K562 (cell line): ENCODE measurements around the gene PRR15L. TPM values are rescaled to one million over a fixed set of nuclear protein-coding genes. Genes with fewer than 3 reads are reported as not detected.

ENCODE experiments used
- CC2D1A ChIP-seq: fragments of 450-650 bp; IDR thresholded peaks from 2 replicates; pipeline ENCODE4 v1.6.1; 2017; ENCODE audit warnings: mild to moderate bottlenecking
- MTA2 ChIP-seq: fragments of 450-650 bp; IDR thresholded peaks from 2 replicates; pipeline ENCODE4 v1.6.1; 2016; ENCODE audit warnings: low read depth
- MTA3 ChIP-seq: fragments of 450-650 bp; formaldehyde crosslinking; IDR thresholded peaks from 2 replicates; pipeline ENCODE4 v1.6.1; 2017; ENCODE audit warnings: mild to moderate bottlenecking, borderline replicate concordance
- SAFB2 ChIP-seq: fragments of 200-400 bp; formaldehyde crosslinking; IDR thresholded peaks from 2 replicates; pipeline ENCODE4 v1.6.1; 2018; ENCODE audit warnings: borderline replicate concordance, low read length, low read depth, moderate library complexity; ENCODE audit not compliant: severe bottlenecking
- SMARCB1 ChIP-seq: IDR thresholded peaks from 2 replicates; pipeline ENCODE4 v1.6.1; 2011; ENCODE audit warnings: improper control_type of control experiment, low read depth; ENCODE audit not compliant: insufficient read length
- SPI1 ChIP-seq: IDR thresholded peaks from 2 replicates; pipeline ENCODE4 v1.6.1; 2011; ENCODE audit warnings: low read depth, low read length, control low read depth, borderline replicate concordance
- TAF7 ChIP-seq: fragments of 450-650 bp; IDR thresholded peaks from 2 replicates; pipeline ENCODE4 v1.6.1; 2016; ENCODE audit warnings: missing genetic modification characterization, missing compliant biosample characterization
- TBP ChIP-seq: optimal IDR thresholded peaks from 2 replicates; pipeline ENCODE3; 2011; ENCODE audit warnings: low read depth, low read length, improper control_type of control experiment
- ZFP1 ChIP-seq: fragments of 450-650 bp; formaldehyde crosslinking; IDR thresholded peaks from 2 replicates; pipeline ENCODE4 v1.4.0; 2020; ENCODE audit warnings: mild to moderate bottlenecking, mixed read lengths
- ZNF263 ChIP-seq: sonication (generic); formaldehyde crosslinking; IDR thresholded peaks from 2 replicates; pipeline ENCODE4 v1.8.0; 2022; ENCODE audit warnings: mild to moderate bottlenecking, missing genetic modification reagents, borderline replicate concordance
- ZNF3 ChIP-seq: fragments of 250-450 bp; sonication (Bioruptor Pico); IDR thresholded peaks from 2 replicates; pipeline ENCODE4 v1.5.0; 2021; ENCODE audit warnings: mild to moderate bottlenecking, moderate library complexity
- polyA plus RNA-seq, 8 experiments: library from polyadenylated mRNA; depleted of rRNA in 4 of 8; stranded (reverse) in 5 of 8; unstranded in 3 of 8; fragments of >200 nt; fragmentation: Nextera tagmentation in 2 of 8; fragmentation: Illumina TruSeq in 1 of 8; extraction: Ambion mirVana in 2 of 8; extraction: Trizol in 1 of 8; gene quantifications; 2 replicates each; pipeline versions ENCODE4 v1.2.1 to v1.2.3, GENCODE V29; 2011 to 2014; ENCODE audit warnings: inconsistent platforms in 1 of 8, missing spikeins in 1 of 8
- total RNA-seq, 7 experiments: library from RNA; depleted of rRNA in 6 of 7; stranded (reverse); fragments of >200 nt in 6 of 7; fragmentation: Illumina TruSeq in 2 of 7; extraction: Trizol in 2 of 7; gene quantifications; 2 replicates each; pipeline versions ENCODE4 v1.2.1 to v1.2.3, GENCODE V29; 2011 to 2021; ENCODE audit warnings: low replicate concordance in 1 of 7
- TF ChIP-seq, protein P1 (sequence below): IDR thresholded peaks from 2 replicates; pipeline ENCODE4 v1.6.1; 2011; ENCODE audit not compliant: insufficient read length; ENCODE audit errors: extremely low read depth
- TF ChIP-seq, protein P2 (sequence below): fragments of 450-650 bp; IDR thresholded peaks from 2 replicates; pipeline ENCODE4 v1.6.1; 2016; ENCODE audit warnings: low read depth
- TF ChIP-seq, protein P3 (sequence below): fragments of 250-450 bp; sonication (Bioruptor Pico); IDR thresholded peaks from 2 replicates; pipeline ENCODE4 v1.5.0; 2021
- TF ChIP-seq, protein P4 (sequence below): sonication (generic); formaldehyde crosslinking; IDR thresholded peaks from 2 replicates; pipeline ENCODE4 v1.8.0; 2022; ENCODE audit warnings: missing genetic modification reagents, mild to moderate bottlenecking, moderate library complexity, borderline replicate concordance
- TF ChIP-seq, protein P5 (sequence below): fragments of 450-650 bp; formaldehyde crosslinking; IDR thresholded peaks from 2 replicates; pipeline ENCODE4 v1.4.0; 2020; ENCODE audit warnings: mild to moderate bottlenecking, moderate library complexity

PRR15L gene
- total and polyA plus RNA-seq, 9 of the 15 experiments (the other 6 are each of a cell fraction or from before 2014, with no cell fraction given), result 0.03 TPM; not detected in 8

DNA sequence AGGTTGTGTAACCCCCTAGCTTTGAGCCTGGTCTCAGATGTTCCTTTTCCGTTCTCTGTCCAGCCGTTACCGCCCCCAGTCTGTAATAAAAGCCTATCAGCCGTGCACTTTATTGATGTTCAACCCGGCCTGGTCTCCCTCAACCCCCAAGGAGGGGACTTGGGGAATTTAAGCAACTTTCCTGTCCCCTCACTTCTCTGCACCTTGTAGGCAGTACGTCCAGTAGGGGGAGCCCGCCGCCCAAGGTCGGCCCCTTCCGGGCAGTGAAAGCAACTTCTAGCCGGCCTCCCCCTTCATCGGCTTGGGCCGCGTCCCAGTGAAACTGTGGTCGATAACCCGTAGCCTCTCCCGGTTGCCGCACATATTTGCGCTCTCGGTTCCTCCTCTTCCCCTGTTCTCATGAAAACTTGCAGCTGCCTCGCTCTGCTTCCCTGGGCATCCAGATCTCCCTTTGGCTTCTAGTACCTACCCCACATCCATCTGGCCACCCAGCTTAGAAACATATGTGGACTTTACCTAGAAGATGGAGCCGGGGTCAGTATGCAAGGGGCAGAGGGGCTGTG is 8.4 kb downstream of the PRR15L start (continued):
- TF ChIP-seq, protein P1, sequence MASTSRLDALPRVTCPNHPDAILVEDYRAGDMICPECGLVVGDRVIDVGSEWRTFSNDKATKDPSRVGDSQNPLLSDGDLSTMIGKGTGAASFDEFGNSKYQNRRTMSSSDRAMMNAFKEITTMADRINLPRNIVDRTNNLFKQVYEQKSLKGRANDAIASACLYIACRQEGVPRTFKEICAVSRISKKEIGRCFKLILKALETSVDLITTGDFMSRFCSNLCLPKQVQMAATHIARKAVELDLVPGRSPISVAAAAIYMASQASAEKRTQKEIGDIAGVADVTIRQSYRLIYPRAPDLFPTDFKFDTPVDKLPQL, result no peak
- TF ChIP-seq ZNF3 (CRISPR knock-in tag) (no peak), SAFB2 (no peak), CC2D1A (0 out of 2 replicates have a peak, but pooled peaks have one; percentile 57), MTA3 (0 out of 2 replicates have a peak, but pooled peaks have one; percentile 36), TBP (peak; percentile 26), MTA2 (no peak), SMARCB1 (no peak), ZNF263 (CRISPR knock-in tag) (no peak), ZFP1 (CRISPR knock-in tag) (no peak), TAF7 (no peak), SPI1 (no peak)
- TF ChIP-seq, protein P2, sequence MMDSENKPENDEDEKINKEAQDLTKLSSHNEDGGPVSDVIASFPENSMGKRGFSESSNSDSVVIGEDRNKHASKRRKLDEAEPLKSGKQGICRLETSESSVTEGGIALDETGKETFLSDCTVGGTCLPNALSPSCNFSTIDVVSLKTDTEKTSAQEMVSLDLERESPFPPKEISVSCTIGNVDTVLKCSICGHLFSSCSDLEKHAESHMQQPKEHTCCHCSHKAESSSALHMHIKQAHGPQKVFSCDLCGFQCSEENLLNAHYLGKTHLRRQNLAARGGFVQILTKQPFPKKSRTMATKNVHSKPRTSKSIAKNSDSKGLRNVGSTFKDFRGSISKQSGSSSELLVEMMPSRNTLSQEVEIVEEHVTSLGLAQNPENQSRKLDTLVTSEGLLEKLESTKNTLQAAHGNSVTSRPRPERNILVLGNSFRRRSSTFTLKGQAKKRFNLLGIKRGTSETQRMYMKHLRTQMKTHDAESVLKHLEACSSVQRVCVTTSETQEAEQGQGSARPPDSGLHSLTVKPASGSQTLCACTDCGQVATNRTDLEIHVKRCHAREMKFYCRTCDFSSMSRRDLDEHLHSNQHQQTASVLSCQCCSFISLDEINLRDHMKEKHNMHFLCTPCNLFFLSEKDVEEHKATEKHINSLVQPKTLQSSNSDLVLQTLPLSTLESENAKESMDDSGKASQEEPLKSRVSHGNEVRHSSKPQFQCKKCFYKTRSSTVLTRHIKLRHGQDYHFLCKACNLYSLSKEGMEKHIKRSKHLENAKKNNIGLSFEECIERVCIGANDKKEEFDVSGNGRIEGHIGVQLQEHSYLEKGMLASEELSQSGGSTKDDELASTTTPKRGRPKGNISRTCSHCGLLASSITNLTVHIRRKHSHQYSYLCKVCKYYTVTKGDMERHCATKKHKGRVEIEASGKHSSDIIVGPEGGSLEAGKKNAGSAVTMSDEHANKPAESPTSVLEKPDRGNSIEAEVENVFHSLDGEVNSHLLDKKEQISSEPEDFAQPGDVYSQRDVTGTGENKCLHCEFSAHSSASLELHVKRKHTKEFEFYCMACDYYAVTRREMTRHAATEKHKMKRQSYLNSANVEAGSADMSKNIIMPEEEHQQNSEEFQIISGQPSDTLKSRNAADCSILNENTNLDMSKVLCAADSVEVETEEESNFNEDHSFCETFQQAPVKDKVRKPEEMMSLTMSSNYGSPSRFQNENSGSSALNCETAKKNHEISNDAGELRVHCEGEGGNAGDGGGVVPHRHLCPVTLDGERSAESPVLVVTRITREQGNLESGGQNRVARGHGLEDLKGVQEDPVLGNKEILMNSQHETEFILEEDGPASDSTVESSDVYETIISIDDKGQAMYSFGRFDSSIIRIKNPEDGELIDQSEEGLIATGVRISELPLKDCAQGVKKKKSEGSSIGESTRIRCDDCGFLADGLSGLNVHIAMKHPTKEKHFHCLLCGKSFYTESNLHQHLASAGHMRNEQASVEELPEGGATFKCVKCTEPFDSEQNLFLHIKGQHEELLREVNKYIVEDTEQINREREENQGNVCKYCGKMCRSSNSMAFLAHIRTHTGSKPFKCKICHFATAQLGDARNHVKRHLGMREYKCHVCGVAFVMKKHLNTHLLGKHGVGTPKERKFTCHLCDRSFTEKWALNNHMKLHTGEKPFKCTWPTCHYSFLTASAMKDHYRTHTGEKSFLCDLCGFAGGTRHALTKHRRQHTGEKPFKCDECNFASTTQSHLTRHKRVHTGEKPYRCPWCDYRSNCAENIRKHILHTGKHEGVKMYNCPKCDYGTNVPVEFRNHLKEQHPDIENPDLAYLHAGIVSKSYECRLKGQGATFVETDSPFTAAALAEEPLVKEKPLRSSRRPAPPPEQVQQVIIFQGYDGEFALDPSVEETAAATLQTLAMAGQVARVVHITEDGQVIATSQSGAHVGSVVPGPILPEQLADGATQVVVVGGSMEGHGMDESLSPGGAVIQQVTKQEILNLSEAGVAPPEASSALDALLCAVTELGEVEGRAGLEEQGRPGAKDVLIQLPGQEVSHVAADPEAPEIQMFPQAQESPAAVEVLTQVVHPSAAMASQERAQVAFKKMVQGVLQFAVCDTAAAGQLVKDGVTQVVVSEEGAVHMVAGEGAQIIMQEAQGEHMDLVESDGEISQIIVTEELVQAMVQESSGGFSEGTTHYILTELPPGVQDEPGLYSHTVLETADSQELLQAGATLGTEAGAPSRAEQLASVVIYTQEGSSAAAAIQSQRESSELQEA, result no peak
- TF ChIP-seq, protein P3, sequence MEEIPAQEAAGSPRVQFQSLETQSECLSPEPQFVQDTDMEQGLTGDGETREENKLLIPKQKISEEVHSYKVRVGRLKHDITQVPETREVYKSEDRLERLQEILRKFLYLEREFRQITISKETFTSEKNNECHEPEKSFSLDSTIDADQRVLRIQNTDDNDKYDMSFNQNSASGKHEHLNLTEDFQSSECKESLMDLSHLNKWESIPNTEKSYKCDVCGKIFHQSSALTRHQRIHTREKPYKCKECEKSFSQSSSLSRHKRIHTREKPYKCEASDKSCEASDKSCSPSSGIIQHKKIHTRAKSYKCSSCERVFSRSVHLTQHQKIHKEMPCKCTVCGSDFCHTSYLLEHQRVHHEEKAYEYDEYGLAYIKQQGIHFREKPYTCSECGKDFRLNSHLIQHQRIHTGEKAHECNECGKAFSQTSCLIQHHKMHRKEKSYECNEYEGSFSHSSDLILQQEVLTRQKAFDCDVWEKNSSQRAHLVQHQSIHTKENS, result no peak
- TF ChIP-seq, protein P4, sequence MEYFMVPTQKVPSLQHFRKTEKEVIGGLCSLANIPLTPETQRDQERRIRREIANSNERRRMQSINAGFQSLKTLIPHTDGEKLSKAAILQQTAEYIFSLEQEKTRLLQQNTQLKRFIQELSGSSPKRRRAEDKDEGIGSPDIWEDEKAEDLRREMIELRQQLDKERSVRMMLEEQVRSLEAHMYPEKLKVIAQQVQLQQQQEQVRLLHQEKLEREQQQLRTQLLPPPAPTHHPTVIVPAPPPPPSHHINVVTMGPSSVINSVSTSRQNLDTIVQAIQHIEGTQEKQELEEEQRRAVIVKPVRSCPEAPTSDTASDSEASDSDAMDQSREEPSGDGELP (CRISPR knock-in tag), result peak; percentile 31; the same call in 1 of the 2 replicates
- TF ChIP-seq, protein P5, sequence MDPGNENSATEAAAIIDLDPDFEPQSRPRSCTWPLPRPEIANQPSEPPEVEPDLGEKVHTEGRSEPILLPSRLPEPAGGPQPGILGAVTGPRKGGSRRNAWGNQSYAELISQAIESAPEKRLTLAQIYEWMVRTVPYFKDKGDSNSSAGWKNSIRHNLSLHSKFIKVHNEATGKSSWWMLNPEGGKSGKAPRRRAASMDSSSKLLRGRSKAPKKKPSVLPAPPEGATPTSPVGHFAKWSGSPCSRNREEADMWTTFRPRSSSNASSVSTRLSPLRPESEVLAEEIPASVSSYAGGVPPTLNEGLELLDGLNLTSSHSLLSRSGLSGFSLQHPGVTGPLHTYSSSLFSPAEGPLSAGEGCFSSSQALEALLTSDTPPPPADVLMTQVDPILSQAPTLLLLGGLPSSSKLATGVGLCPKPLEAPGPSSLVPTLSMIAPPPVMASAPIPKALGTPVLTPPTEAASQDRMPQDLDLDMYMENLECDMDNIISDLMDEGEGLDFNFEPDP (CRISPR knock-in tag), result no peak
